Astrocyte (in vitro differentiated cells and primary cell): ENCODE results near the gene LRRC75A. TPM values are rescaled to one million over a fixed set of nuclear protein-coding genes. Genes with fewer than 3 reads are reported as not detected.

Experiments used
- DNase-seq: peaks from one replicate; pipeline ENCODE4 v3.0.0-alpha.2; 2010; ENCODE audit warnings: low read depth
- FAIRE-seq: peaks from 2 replicates; lab custom pipeline; 2011; peaks lifted over from hg19 to GRCh38; lab: Jason Lieb, UNC
- H2AFZ ChIP-seq: 2 replicates; pipeline ENCODE4 v1.6.0; 2012; ENCODE audit warnings: low read depth, low read length, inconsistent platforms
- H3K27ac ChIP-seq: 2 replicates; pipeline ENCODE4 v1.5.1; 2011; ENCODE audit warnings: low read depth, low read length, inconsistent platforms
- H3K27me3 ChIP-seq: 2 replicates; pipeline ENCODE4 v1.6.0; 2011; ENCODE audit warnings: low read length, inconsistent platforms; ENCODE audit not compliant: insufficient read depth
- H3K36me3 ChIP-seq: 2 replicates; pipeline ENCODE4 v1.5.1; 2011; ENCODE audit warnings: low read length, inconsistent platforms; ENCODE audit not compliant: insufficient read depth
- H3K4me1 ChIP-seq: 2 replicates; pipeline ENCODE4 v1.5.1; 2011; ENCODE audit warnings: low read length, inconsistent platforms; ENCODE audit not compliant: insufficient read depth
- H3K4me2 ChIP-seq: 2 replicates; pipeline ENCODE4 v1.6.0; 2012; ENCODE audit warnings: low read length, inconsistent platforms
- H3K4me3 ChIP-seq: 2 replicates; pipeline ENCODE4 v1.5.1; 2011; ENCODE audit warnings: low read depth, mild to moderate bottlenecking, low read length, inconsistent platforms; ENCODE audit not compliant: insufficient read depth
- H3K79me2 ChIP-seq: 2 replicates; pipeline ENCODE4 v1.6.0; 2012; ENCODE audit warnings: mild to moderate bottlenecking, low read length, inconsistent platforms; ENCODE audit not compliant: insufficient read depth
- H3K9ac ChIP-seq: 2 replicates; pipeline ENCODE4 v1.6.0; 2012; ENCODE audit warnings: mild to moderate bottlenecking, low read length, inconsistent platforms
- H3K9me3 ChIP-seq: 2 replicates; pipeline ENCODE4 v1.5.1; 2012; ENCODE audit warnings: low read depth, mild to moderate bottlenecking, low read length, inconsistent platforms; ENCODE audit not compliant: insufficient read depth
- H4K20me1 ChIP-seq: 2 replicates; pipeline ENCODE4 v1.6.0; 2012; ENCODE audit warnings: low read length, inconsistent platforms; ENCODE audit not compliant: insufficient read depth
- H3K27ac Mint-ChIP-seq: one replicate; pipeline ENCODE4 v1.8.0; 2021; ENCODE audit warnings: mild to moderate bottlenecking, mixed read lengths; ENCODE audit not compliant: unreplicated experiment
- H3K27me3 Mint-ChIP-seq: one replicate; pipeline ENCODE4 v1.8.0; 2021; ENCODE audit warnings: low read depth, mixed read lengths; ENCODE audit not compliant: unreplicated experiment
- H3K36me3 Mint-ChIP-seq: one replicate; pipeline ENCODE4 v1.8.0; 2021; ENCODE audit warnings: low read depth, mixed read lengths; ENCODE audit not compliant: unreplicated experiment
- H3K4me1 Mint-ChIP-seq: one replicate; pipeline ENCODE4 v1.8.0; 2021; ENCODE audit warnings: low read depth, mixed read lengths; ENCODE audit not compliant: unreplicated experiment
- H3K4me3 Mint-ChIP-seq: one replicate; pipeline ENCODE4 v1.8.0; 2021; ENCODE audit warnings: mild to moderate bottlenecking, moderate library complexity, mixed read lengths; ENCODE audit not compliant: unreplicated experiment
- H3K9me3 Mint-ChIP-seq: one replicate; pipeline ENCODE4 v1.8.0; 2021; ENCODE audit warnings: mild to moderate bottlenecking, mixed read lengths; ENCODE audit not compliant: unreplicated experiment
- CTCF ChIP-seq: IDR thresholded peaks from 2 replicates; pipeline ENCODE4 v1.5.1; 2011; ENCODE audit warnings: low read depth, mild to moderate bottlenecking, inconsistent platforms, low read length, moderate library complexity; ENCODE audit not compliant: insufficient read depth
- EZH2 ChIP-seq: IDR thresholded peaks from 2 replicates; pipeline ENCODE4 v1.6.1; 2012; ENCODE audit warnings: mild to moderate bottlenecking, low read length, inconsistent platforms; ENCODE audit not compliant: insufficient read depth
- total RNA-seq: library from RNA; stranded (reverse); gene quantifications from 2 replicates; pipeline ENCODE4 v1.2.1, GENCODE V29; 2021

The LRRC75A gene
- total RNA-seq, 1 donor from 2014 or later, result 0.36 TPM

DNA sequence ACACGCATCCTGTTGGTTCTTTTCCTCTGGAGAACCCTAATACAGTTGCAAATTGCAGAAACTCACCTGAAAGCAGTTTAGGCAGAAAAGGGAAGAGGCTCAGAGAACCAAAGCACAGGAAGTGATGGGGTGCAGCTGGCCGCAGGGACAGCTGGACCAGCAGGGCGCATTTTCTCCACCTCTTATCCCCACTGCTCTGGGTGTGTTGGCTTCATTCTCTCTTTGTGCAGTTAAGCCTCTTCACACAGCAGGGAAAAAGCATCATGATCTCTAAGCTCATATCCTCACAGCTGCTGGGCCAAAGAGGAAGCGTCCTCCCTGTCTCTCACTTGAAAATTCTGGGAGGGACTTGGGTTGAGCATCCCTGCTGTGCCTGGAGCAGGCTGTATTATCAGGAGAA lies 20.0 kb upstream of the LRRC75A start:
- no peak overlapping the region for H3K9ac ChIP-seq
- H3K9me3 ChIP-seq, result no peaks in the 10 kb centered on the region
- H3K4me1 ChIP-seq, result peaks cover 11% of the 10 kb centered on the region
- H3K27me3 ChIP-seq, result no peaks in the 10 kb centered on the region
- Mint-ChIP-seq H3K36me3 (no peaks in the 10 kb centered on the region), H3K27ac (no peak overlapping the region), H3K9me3 (peaks cover 3% of the 10 kb centered on the region), H3K27me3 (peaks cover 5% of the 10 kb centered on the region), H3K4me1 (peaks cover 22% of the 10 kb centered on the region), H3K4me3 (no peak overlapping the region)
- H3K27ac ChIP-seq, result no peak overlapping the region
- TF ChIP-seq EZH2 (no peak), CTCF (no peak)
- DNase-seq, result no peak
- no peak overlapping the region for H2AFZ ChIP-seq
- H3K4me3 ChIP-seq, result no peak overlapping the region
- no peak overlapping the region for H3K4me2 ChIP-seq
- H3K79me2 ChIP-seq, result no peaks in the 10 kb centered on the region
- no peaks in the 10 kb centered on the region for H4K20me1 ChIP-seq
- H3K36me3 ChIP-seq, result no peaks in the 10 kb centered on the region
- no peak for FAIRE-seq

DNA sequence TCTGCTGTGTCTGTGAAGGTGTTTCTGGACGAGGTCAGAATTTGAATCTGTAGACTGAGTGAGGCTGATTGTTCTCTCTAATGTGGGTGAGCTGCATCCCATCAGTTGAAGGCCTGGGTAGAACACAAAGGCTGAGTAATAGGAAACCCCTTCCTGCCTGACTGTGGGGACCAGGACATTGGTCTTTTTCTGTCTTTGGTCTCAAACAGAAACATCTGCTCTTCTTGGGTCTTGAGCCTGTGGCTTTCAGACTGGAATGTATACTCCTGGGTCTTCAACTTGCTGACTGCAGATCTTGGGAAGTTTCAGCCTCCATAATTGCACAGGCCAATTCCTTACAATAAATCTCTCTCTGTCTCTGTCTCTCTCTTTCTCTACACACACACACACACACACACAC lies 19.6 kb upstream of the LRRC75A start:
- Histone ChIP-seq H3K79me2 (no peaks in the 10 kb centered on the region), H3K4me1 (peaks cover 7% of the 10 kb centered on the region), H3K4me2 (no peak overlapping the region), H3K4me3 (no peak overlapping the region), H3K36me3 (no peaks in the 10 kb centered on the region), H3K27ac (no peak overlapping the region), H3K9me3 (no peaks in the 10 kb centered on the region), H3K9ac (no peak overlapping the region), H4K20me1 (no peaks in the 10 kb centered on the region), H2AFZ (no peak overlapping the region), H3K27me3 (no peaks in the 10 kb centered on the region)
- no peak overlapping the region for H3K27ac Mint-ChIP-seq
- peaks cover 5% of the 10 kb centered on the region for H3K27me3 Mint-ChIP-seq
- H3K4me3 Mint-ChIP-seq, result no peak overlapping the region
- TF ChIP-seq EZH2, result no peak
- no peak for TF ChIP-seq CTCF
- H3K9me3 Mint-ChIP-seq, result peaks cover 3% of the 10 kb centered on the region
- no peaks in the 10 kb centered on the region for H3K36me3 Mint-ChIP-seq
- DNase-seq, result no peak
- no peak for FAIRE-seq
- peaks cover 18% of the 10 kb centered on the region for H3K4me1 Mint-ChIP-seq

- no peaks in the 10 kb centered on the region for H4K20me1 ChIP-seq
- no peaks in the 10 kb centered on the region for H3K79me2 ChIP-seq
- H3K9me3 ChIP-seq, result no peaks in the 10 kb centered on the region
- no peak for FAIRE-seq
- no peak overlapping the region for H2AFZ ChIP-seq
- peaks cover 7% of the 10 kb centered on the region for H3K27me3 Mint-ChIP-seq
- no peaks in the 10 kb centered on the region for H3K36me3 ChIP-seq
- H3K4me3 ChIP-seq, result no peak overlapping the region
- H3K4me2 ChIP-seq, result no peak overlapping the region
- H3K9ac ChIP-seq, result no peak overlapping the region
- H3K4me1 Mint-ChIP-seq, result peaks cover 10% of the 10 kb centered on the region
- DNase-seq, result no peak
- H3K4me1 ChIP-seq, result no peaks in the 10 kb centered on the region
- TF ChIP-seq EZH2, result no peak
- TF ChIP-seq CTCF, result no peak
- H3K9me3 Mint-ChIP-seq, result peaks cover 3% of the 10 kb centered on the region
- H3K27ac ChIP-seq, result no peak overlapping the region
- no peak overlapping the region for H3K27ac Mint-ChIP-seq
- no peaks in the 10 kb centered on the region for H3K27me3 ChIP-seq
- H3K4me3 Mint-ChIP-seq, result no peak overlapping the region
- H3K36me3 Mint-ChIP-seq, result no peaks in the 10 kb centered on the region
These were observed 16.0 kb upstream of the LRRC75A start for GRCh38 chr17:16507918-16508533.
